Suppressor macrophage (primary cell): Measurements from ENCODE around the gene SYCN.

Experiments
- DNase-seq, 4 experiments: peaks; one replicate each; pipeline ENCODE4 v3.0.0-alpha.2; 2020 to 2022

Gene SYCN

DNA sequence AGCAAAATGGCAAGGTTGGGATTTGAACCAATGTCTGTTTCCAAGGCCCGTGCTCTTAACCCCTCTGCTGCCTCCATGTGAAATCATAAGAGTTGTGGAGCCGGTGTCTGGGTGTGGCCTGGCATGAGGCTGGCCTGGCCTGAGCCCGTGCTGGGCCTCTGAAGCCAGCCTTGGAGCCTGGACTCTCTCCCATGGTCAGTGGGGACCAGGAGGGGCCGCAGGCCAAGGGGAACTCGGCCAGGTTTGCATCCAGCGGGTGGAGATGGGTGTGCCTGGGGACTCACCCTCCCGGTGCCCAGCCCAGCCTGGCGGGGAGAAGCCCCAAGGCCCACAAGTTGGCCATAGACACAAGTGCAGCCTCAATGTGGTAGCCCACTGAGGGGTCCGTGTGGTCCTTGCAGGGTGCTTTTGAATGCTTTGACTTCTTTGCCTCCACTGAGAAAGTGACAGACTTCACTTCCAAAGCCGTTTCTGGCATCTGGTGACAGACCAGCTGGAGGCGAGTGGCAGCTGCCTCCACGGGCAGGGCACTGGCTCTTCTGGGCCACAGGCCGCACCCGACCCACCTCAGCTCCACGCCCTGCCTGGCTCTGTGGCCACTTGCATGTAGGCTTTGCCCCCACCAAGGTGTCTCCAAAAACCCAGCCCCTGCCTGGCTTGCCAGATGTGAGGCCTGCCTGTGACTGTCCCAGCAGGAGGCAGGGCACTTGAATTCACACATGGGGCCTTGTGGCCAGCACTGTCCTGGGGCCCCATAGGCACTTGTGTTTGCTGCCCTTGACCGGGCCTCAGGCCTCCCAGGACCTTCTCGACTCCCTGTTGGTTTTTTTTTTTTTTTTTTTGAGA is 33.5 kb downstream of the SYCN start:
- no peak for DNase-seq

- no peak for DNase-seq
These were observed 34.8 kb downstream of the SYCN start for GRCh38 chr19:39169143-39169810.

DNA sequence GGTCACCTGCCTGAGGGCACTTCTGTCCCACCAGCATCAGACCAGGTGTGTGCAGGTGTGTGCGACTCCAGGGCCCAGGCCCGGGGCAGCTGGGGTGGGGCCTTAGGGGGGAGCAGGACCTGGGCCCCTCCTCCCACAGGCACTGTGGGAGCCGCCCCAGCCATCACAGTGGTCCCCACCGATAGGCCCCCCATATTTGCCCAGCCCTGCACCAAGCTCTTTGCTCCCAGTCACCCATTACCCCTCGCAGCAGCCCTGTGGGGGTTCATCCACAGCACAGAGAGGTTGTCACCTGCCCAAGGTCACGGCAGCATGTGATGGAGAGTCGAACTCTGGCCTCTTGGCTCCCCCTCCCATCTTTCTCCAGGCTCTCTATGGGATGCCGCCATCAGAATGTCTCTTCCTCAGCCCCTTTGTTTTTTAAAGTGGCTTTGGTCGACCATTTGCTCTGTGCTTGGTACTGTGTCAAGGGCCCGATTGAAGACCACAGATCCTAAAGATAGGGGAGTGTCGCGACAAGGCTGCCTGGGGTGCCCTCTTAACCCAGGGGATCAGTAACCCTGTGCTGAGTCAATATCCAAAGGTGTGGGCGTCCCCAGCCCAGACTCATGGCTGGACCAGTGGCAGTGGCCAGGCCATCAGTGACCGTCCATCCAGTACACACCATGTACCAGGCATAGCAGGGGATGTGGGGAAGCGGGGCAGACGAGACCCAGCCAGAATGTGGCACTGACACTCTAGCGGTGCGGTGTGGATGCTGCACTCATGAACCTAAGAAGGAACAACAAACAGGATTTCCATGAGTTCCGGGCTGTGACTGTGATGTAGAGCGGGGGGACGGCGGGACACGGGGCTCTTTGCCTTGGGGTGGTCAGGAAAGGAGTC is 35.6 kb downstream of the SYCN start:
- no peak for DNase-seq

DNA sequence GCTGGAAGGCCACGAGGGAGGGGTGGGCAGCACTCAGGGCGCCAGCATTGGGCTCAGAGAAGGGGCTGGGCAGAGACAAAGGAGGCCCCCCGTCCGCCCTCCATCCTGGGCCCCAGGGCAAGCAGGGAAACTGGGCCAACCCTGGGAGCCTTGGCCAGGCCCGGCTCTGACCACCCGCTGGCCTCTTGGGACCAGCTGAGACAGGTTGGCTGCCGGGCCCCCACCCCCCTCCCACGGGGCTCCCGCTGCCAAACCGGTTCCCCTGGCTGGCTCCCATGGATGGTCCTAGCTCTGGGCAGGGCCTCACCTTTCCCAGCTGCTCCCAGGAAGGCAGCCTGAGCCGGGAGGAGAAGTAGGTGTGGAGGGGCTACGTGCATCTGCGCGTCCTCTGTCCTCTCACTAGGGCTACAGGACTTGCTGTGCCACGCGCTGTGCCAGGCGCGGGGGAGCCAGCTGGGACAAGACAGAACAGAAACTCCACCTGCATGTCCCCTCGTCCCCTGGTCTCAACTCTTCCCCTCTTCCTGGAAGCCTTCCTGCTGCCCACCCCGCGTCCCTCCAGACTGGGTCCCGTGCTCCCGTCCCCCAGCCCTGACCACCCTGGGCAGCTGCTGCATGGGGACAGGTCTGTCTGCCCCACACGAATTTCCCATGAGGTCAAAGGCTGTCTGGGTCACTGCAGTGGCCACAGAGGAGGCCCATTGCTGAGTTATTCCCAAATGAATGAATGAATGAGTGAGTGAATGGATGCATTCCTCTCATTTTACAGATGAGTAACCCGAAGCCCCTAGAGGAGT is 36.4 kb downstream of the SYCN start:
- no peak for DNase-seq

DNA sequence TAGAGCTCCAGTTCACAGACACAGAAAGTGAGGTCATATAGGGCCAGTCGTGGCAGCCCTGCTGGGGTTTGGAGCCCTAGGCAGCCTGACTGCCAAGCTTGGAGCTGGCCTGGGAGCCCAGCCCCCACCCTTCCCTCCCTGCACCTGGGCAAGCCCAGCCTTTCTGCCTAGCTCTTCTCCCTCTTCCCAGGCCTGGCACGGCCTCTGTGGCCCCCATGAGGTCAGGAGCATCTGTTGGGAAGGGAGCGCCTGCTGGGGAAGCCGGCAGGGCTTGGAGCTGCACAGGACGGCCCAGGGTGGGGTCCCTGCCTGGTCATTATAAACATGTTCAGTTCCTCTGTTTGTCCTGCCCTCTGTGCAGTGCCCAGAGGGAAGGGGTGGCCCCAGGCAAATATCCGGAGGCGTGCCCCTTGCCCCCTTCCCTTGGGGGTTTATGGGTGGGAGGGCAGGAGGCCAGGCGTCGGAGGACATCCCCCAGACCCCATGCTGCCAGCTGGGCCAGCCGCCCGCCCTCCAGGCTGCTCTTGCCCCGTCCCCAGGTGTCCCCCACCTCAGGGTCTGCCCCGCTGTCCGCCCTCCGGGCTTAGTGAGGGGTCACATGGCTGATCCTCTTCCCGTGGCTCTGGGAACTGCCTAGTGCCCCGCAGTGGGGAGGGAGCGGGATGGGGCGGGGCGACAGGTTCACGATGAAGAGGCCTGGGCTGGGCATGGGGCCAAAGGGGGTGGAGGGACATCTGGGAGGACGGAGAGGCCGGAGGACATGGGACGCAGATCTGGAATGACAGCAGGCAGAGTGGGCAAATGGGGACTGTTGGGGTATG is 37.3 kb downstream of the SYCN start:
- DNase-seq, result no peak

- DNase-seq, result no peak
These were observed 38.2 kb downstream of the SYCN start for GRCh38 chr19:39165857-39166256.

- no peak for DNase-seq
These were observed 39.8 kb downstream of the SYCN start for GRCh38 chr19:39164289-39164688.

- DNase-seq, result no peak
These were observed 40.4 kb downstream of the SYCN start for GRCh38 chr19:39163621-39164020.

DNA sequence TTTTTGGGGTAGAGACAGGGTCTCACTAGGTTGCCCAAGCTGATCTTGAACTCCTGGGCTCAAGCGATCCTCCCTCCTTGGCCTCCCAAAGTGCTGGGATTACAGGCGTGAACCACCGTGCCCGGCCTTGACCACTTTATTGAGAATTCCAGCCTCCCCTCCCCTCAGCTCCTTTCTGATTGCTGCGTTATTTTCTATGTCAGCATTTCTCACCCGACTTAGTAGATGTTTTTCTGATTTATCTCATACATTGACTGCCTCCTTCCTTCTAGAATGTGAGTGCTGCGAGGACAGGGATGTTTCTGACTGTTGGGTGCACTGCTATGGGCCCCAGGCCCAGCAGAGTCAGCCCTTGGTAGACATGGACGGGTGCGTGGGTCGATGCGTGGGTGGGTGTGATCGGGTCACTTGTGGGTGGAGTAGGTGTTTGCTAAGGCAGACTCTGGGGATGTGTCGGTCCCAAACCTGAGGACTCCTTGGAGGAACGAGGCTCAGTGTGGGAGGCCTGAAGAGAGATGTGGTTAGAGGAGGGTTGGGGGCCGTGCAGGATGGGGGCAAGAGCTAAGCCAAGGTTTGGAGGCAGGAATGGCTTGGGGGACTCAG is 41.5 kb downstream of the SYCN start:
- DNase-seq, result no peak

DNA sequence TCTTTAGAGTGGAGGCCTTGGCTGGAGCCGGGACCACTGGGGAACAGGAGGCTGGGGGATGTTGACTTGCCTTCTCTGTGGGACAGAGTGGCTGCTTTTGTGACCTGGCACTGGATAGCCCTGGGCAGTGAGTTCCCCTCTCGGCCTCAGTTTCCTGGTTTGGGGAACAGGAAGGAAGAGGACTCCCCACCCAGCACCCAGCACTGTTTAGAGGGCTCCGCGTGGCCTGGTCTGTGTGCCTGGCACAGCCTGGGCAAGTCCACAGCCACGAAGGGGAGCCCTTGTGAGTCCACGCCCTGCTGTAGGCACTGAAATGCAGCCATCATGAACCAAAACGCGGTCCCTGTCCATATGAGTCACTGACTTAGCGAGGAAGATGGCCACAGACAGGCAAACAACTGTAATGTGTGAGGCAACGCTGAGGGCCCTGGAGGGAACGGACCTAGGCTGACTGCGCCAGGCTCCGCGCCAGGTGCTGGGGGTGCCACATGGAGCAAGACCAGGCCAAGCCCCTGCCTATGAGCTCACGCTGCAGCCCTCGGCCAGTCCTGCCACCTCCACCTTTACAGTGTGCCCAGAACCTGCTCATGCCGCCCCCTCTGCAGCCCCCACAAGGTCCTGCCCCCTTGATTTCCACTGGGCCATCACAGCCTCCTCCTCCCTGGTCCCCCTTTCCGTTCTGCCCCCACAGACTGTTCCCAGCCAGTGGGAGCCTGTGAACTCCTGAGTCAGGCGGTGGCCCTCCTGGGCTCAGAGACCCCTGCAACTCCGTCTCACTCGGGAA is 43.0 kb downstream of the SYCN start:
- DNase-seq, result peak in 2 of 4 experiments; percentile 9 to 13

DNA sequence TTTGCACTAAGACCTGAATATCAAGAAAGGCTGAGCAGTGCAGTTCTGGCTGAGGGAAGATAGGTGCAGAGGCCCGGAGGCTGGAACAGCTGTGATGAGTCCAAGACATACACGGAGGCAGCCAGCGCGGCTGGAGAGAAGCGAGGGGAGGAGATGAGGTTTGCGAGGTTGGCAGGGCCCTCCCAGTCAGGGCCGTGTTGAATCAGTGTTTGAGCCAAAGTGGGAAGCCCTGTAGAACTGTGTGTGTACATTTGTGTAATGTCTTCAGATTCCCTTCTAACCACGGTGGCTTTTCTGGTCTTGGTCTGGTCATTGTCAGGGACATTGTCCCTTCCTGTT is 43.6 kb downstream of the SYCN start:
- DNase-seq, result no peak

GRCh38 chr19:39158646-39159260 is 45.3 kb downstream of the SYCN start:
- DNase-seq, result no peak

DNA sequence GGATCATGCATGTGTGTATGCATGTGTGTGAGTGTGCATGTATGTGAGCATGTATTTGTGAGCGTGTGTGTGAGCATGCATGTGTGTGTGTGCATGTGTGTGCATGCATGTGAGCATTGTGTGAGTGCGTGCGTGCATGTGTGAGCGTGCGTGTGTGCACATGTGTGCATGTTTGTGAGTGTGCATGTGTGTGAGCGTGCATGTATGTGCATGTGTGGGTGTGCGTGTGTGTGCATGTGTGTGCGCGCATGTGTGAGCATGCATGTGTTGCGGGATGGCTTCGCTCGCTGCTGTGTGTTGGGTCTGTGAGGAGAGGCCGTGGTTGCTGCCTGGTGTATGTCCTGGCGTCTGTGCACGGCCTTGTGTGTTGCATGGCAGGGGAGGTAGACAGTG is 46.1 kb downstream of the SYCN start:
- no peak for DNase-seq

DNA sequence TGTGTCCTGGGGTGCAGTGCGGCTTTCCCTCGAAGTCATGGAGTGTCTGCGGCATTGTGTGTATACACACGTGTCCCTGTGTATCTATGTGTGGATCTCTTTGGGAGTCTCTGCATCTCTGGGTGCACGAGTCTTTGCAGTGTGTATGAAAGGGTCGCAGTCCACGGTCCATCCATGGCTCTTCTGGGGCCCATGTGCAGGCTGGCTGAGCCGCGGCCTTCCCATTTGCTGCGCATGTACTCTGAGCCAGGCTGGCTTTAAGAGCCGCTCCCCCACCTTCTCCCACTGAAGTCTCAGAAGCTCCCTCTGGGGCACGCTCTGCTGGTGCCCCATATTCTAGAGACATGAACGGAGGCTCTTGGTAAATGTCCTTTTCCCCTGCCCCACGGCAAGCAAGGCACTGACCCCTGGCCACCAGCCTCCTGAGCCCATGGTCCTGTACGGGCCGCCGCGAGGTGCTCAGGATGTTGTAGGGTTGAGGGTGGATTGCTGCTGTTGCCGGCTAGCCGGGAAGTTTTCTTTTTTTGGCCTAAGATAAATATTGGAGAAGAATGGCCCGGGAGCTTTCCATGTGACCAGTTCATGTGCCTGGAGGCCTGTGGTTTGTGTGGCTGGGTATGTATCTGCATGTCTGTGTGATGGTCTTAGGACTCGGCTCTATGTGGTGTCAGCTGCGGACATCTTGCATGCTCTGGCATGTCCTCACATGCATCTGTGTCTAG is 46.6 kb downstream of the SYCN start:
- DNase-seq, result no peak

DNA sequence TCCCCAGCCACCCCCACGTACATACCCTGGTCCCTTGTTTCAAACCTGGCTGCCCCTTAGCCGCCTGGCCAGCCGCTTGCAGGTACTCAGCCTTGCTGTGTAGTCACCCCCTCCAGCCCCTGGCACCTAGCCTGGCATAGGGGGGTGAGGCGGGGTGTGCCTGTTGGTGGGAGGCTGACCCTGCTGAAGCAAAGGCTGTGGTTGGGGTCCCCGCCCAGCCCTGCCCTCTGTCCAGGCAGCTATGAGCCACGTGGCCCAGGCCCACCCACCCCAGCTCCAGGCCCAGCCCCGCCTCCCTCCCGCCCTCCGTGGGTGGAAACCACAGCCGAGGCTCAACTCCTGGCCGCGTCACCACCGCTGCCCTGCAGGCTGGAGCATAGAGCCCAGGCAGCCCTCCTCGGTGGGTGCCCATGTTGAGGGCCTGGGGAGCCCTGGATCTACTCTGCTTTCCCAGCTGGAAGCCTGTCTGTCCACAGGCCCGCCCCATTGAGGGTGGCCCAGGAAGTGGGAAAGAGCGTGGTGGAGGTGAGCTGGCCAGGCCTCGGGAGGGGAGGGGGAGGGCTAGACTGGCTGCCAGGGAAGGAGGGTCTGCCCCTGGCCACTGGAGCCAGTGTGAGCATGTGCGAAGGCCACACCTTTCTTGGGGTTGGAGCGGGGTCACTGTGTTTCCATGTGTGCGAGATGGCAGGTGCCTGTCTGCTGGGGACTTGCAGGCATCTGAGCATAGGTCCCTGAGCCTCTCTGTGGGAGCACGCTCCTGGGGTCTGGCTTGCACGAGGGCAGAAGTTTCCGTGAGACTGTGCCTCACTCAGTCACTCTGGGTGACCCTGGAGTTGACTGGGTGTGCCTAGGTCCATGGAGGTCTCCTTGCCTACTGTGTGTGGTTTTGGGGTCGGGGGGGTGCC is 47.5 kb downstream of the SYCN start:
- peak in 1 of 4 experiments; percentile 21 for DNase-seq

DNA sequence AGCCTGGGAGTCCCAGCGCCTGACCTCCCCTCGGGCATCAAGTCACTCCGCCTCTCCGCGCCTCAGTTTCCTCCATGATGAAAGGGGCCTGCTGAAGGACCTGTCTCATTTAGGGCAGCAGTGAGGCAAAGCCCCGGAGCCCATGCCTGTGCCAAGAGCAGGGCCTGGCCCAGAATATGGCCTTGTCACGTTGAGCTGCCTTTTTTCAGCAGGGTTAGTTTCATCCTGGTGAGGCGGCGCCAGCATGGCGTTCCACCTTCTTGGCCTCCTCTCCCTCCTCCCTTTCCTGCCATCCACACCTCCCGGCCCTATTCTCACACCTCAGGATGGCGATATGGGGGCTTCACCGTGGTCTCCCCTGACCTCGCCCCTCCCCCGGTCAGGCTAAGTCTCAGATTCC is 48.3 kb downstream of the SYCN start:
- DNase-seq, result no peak

DNA sequence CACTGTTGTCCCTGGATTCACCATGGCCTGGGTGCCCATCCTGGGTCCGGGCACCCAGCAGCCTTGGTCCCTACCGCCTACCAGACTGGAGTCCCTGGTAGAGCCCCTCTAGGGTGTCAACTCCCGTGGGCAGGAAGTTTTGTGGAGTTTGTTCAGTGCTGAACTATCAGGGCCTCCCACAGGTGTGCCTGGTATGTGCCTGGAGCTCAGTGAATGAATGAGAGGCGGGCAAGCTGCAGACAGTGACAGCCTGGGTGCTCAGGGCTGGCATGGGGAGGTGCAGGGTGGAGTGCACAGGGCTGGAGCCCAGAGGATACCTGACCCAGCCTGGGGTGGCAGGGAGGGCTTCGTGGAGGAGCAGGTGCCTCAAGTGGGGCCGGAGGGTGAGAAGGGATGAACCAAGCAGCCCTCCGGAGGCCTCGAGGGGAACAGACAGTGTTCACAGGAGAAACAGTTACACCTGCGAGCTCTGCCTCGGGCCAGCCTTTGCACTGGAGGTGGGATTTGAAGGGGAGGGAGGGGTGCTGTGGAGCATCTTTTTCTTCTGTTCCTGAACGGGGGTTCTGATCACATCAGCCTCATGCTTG is 48.9 kb downstream of the SYCN start:
- DNase-seq, result no peak
